Measurements from ENCODE around the gene MUSTN1. TPM values are rescaled to one million over a fixed set of nuclear protein-coding genes. Genes with fewer than 3 reads are reported as not detected.

The MUSTN1 gene
- under 1 TPM in 2 of 3 donors, not detected in 1; 0.22 to 0.45 TPM for polyA plus RNA-seq (ENCODE audit: insufficient read length in 3 of 3)

DNA sequence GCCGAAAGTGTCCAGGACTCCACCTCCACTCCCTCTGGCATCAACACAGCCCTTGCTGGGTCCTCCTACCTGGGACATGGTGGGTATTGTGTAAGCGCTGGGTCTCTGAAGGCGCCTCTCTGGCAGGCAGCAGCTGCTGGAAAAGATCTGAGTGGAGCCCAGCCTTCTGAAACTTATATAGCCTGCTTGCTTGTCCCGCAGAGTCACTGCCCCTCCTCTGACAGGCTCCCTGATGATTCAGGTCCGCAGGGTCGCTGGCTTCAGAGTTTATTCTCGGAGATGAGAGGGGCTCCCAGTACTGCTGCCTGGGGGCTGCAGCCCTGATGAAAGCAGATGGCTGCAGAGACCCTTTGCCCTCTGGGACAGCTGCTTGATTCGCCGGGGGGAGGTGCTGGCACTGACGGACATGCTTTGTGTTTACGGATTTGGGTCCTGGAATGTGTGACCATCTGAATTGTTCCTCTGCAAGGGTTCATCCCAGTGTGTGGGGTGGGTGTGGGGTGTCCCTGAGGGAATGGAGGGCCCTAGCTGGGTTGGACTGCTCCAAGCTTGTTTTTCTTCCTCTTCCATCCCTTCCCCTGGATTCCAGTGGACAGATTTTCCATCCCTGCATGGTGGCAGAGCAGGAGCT, at the start of gene MUSTN1:
MUSTN1 (minus strand) TSS at position 149 of the 631 bp plus-strand sequence; CDS start at position 78, 71 bp downstream.
- DNase-seq (ENCODE audit: low read depth in 3 of 3, low spot score in 2 of 3) = no peak

- DNase-seq (ENCODE audit: low read depth in 3 of 3, low spot score in 2 of 3) = no peak
These were observed 47.6 kb upstream of the MUSTN1 start for GRCh38 chr3:52882377-52882776.

DNA sequence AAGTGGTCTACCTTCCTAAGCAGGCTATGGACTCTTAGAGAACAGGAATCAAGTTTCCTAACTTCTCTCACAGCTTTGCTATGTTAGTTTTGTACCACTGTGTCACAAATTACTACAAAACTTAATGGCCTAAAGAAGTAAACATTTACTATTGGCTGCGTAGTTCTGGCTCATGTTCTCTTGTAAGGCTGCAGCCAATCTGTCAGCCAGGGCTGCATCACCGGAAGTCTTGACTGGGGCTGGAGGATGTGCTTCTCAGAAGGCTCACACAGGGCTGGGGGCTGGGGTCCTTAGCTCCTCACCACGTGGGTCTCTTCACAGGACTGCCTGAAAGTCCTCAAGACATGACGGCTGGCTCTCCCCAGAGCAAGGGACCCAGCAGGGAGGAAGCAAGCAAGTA, 47.1 kb upstream of the MUSTN1 start:
- no peak for DNase-seq (ENCODE audit: low read depth in 3 of 3, low spot score in 2 of 3)

- no peak for DNase-seq (ENCODE audit: low read depth in 3 of 3, low spot score in 2 of 3)
These were observed 45.7 kb upstream of the MUSTN1 start for GRCh38 chr3:52880474-52880873.

- no peak for DNase-seq (ENCODE audit: low read depth in 3 of 3, low spot score in 2 of 3)
These were observed 45.2 kb upstream of the MUSTN1 start for GRCh38 chr3:52880047-52880446.

- DNase-seq (ENCODE audit: low read depth in 3 of 3, low spot score in 2 of 3) = no peak
These were observed 44.8 kb upstream of the MUSTN1 start for GRCh38 chr3:52879581-52879980.

DNA sequence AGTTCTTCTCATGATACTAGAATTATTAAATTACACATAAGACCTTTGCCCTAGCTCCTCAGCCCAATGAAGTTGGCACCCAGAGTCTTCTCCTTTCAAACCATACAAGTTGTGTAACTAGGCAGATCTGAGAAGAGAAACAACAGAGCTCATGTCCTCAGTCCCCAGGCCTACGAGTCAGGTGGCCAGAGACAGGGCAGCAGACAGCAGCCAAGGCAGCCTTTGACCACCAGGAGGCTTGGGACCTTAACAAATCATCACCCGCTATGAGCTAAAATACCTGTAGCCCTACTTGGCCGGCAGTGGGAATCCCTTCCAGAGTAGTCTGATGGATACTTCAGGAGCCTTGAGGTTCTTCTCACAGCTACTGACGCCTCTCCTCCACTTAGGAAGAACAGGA, 44.3 kb upstream of the MUSTN1 start:
- DNase-seq (ENCODE audit: low read depth in 3 of 3, low spot score in 2 of 3) = no peak

- no peak for DNase-seq (ENCODE audit: low read depth in 3 of 3, low spot score in 2 of 3)
These were observed 42.3 kb upstream of the MUSTN1 start for GRCh38 chr3:52877085-52877484.

GRCh38 chr3:52874864-52875587, 40.2 kb upstream of the MUSTN1 start:
- no peak for DNase-seq (ENCODE audit: low read depth in 3 of 3, low spot score in 2 of 3)

GRCh38 chr3:52874160-52874701, 39.4 kb upstream of the MUSTN1 start:
- no peak for DNase-seq (ENCODE audit: low read depth in 3 of 3, low spot score in 2 of 3)

- no peak for DNase-seq (ENCODE audit: low read depth in 3 of 3, low spot score in 2 of 3)
These were observed 38.8 kb upstream of the MUSTN1 start for GRCh38 chr3:52873433-52874159.

GRCh38 chr3:52872245-52872644, 37.4 kb upstream of the MUSTN1 start:
- DNase-seq (ENCODE audit: low read depth in 3 of 3, low spot score in 2 of 3) = no peak

DNA sequence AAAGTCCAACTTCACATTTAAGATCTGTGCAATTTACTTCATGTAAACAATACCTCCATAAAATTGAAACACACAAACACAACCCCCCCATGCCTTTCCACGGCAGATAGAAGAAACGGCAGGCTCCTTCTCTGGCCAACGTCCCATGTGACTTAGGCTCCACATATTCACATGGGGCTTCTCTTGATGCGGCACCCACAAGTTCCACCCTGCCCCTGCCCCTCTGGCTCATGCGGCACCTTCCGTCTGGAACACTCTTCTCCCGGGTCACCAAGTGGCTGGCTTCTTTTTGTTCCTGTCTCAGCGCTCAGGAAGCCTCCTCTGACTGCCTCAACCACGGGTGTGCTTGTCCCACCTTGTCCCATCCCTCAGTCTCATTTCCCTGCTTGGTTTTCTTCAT, 36.9 kb upstream of the MUSTN1 start:
- DNase-seq (ENCODE audit: low read depth in 3 of 3, low spot score in 2 of 3) = no peak

DNA sequence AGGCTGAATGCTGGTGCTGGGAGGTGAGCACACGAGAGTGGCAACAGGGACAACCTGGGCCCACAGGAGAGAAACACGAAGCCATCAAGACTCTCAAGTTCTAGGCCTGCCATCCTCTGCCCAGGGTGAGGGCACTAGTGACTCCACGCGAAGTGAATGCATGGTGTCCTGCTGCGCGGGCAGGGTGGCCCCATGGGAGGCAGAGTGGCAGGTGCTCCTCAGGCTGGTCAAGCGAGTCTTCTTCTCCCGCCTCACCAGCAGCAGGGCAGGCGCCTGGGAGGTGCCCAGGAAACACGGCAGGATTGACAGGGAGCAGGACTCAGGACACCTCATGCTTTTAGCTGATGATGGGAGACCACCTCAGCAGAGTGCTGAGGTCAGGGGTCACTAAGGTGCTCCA, 35.7 kb upstream of the MUSTN1 start:
- DNase-seq (ENCODE audit: low read depth in 3 of 3, low spot score in 2 of 3) = no peak

GRCh38 chr3:52866427-52866826, 31.6 kb upstream of the MUSTN1 start:
- DNase-seq (ENCODE audit: low read depth in 3 of 3, low spot score in 2 of 3) = no peak

DNA sequence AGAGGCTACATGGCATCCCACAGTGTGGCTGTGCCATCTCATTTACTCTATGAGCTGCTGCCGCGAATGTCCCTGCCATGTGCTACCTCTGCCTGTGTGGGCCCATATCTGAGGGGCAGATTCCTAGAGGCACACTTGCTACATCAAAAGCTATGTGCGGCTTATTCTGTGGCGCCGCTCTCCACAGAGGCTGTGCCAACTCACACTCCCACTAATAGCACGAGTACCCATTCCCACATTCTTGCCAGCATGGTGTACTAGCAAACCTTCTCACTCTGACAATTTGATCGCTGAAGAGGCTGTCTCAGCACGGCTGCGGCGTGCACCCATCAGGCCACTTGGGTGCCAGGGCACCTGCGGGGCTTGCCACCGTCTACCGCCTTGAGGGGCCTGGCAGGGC, 31.2 kb upstream of the MUSTN1 start:
- DNase-seq (ENCODE audit: low read depth in 3 of 3, low spot score in 2 of 3) = no peak

GRCh38 chr3:52860424-52860768, 25.6 kb upstream of the MUSTN1 start:
- no peak for DNase-seq (ENCODE audit: low read depth in 3 of 3, low spot score in 2 of 3)

GRCh38 chr3:52859686-52860423, 25.0 kb upstream of the MUSTN1 start:
- no peak for DNase-seq (ENCODE audit: low read depth in 3 of 3, low spot score in 2 of 3)

DNA sequence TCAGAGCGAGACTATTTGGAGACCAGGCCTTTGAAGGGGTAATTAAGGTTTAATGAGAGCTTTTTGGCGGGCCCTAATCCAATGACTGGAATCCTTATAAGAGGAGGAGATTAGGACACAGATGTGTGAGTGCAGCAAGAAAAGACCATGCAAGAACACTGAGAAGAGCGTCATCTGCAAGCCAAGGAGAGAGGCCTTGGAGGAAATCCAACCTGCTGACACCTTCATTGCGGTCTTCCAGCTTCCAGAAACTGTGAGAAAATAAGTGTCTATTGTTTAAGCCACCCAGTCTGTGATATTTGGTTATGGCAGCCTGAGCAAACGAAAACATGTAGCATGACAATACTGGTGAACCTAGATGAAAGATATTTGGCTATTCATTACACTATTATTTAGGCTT, 23.0 kb upstream of the MUSTN1 start:
- DNase-seq (ENCODE audit: low read depth in 3 of 3, low spot score in 2 of 3) = no peak

DNA sequence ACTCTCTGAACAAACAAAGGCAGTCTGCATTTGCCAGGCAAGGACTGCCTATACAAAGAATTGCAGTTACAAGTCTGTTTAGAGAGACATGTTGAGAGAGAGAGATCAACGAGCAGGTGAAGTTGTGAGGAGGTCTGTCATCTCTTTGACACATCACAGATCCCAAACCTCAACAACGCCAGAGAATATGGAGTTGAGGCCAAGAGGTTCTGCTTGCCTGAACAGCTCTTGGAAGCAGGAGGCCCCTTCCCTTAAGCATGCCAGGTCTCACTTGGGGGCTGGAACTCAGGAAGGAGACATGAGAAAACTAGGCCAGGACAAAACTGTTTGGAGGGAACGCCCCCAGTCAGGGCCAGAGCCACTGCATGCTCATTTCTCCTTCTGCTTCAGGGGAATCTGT, 22.3 kb upstream of the MUSTN1 start:
- no peak for DNase-seq (ENCODE audit: low read depth in 3 of 3, low spot score in 2 of 3)

- DNase-seq (ENCODE audit: low read depth in 3 of 3, low spot score in 2 of 3) = no peak
These were observed 21.8 kb upstream of the MUSTN1 start for GRCh38 chr3:52856666-52857065.
